HepG2 (cell line): Measurements from ENCODE around the gene FAM184B. TPM values are rescaled to one million over a fixed set of nuclear protein-coding genes. Genes with fewer than 3 reads are reported as not detected.
A peak's percentile ranks its signal among the peaks of the same experiment; 100 is the strongest.

Experiments
- ATAC-seq: fragments of 200-7000 bp; cut with Tn5 transposase; 3 replicates; pipeline ENCODE4 v1.9.1; 2020; ENCODE audit warnings: mild to moderate bottlenecking, moderate library complexity
- BruUV-seq: library from RNA; stranded (reverse); fragments of 400-500 nt; replicated peaks from 2 replicates; lab custom pipeline; 2021; lab: Mats Ljungman, UMichigan
- CTCF ChIA-PET: fragments of 300-600 bp; formaldehyde crosslinking; extraction: SDS; loops from one replicate; lab custom pipeline; 2021; ENCODE audit warnings: low total read pairs, inconsistent platforms, low intra/inter-chr PET ratio; lab: Yijun Ruan, JAX
- POLR2A ChIA-PET: fragments of 350-600 bp; sonication (Branson Sonifier 250); formaldehyde crosslinking; loops from one replicate; lab custom pipeline; 2020; ENCODE audit warnings: antibody characterized with exemption, inconsistent platforms; lab: Yijun Ruan, JAX
- DNase-seq: peaks from one replicate; pipeline ENCODE4 v3.0.0-alpha.2; 2015; ENCODE audit warnings: low spot score
- FAIRE-seq: peaks from 3 replicates; lab custom pipeline; 2011; peaks lifted over from hg19 to GRCh38; lab: Jason Lieb, UNC
- H2AFZ ChIP-seq: one replicate; pipeline ENCODE4 v1.6.1; 2011; ENCODE audit warnings: low read length, inconsistent platforms
- H3K27ac ChIP-seq: fragments of 300-600 bp; 3 replicates; pipeline ENCODE4 v1.8.0; 2011; ENCODE audit warnings: mixed run types, mild to moderate bottlenecking, mixed read lengths, low read length, inconsistent platforms; ENCODE audit not compliant: insufficient read depth; ENCODE audit errors: extremely low read length
- H3K27me3 ChIP-seq, 2 experiments: fragments of 200-600 bp in 1 of 2; 2 replicates in 1 of 2; 3 replicates in 1 of 2; pipeline versions ENCODE4 v1.6.0 to v1.8.0; 2011; ENCODE audit warnings: low read length in 2 of 2, mild to moderate bottlenecking in 2 of 2, moderate library complexity in 2 of 2, inconsistent platforms in 1 of 2; ENCODE audit not compliant: insufficient read depth in 2 of 2, control insufficient read depth in 1 of 2
- H3K36me3 ChIP-seq, 2 experiments: fragments of 200-600 bp in 1 of 2; replicated peaks in 1 of 2; 2 replicates in 1 of 2; 3 replicates in 1 of 2; pipeline versions ENCODE4 v1.5.1 to v1.8.0; 2011; ENCODE audit warnings: low read length in 2 of 2, inconsistent platforms in 1 of 2; ENCODE audit not compliant: insufficient read depth in 2 of 2, control insufficient read depth in 1 of 2
- H3K4me1 ChIP-seq: 2 replicates; pipeline ENCODE4 v1.5.1; 2012; ENCODE audit warnings: low read length, inconsistent platforms; ENCODE audit not compliant: insufficient read depth
- H3K4me2 ChIP-seq: 2 replicates; pipeline ENCODE4 v1.6.0; 2011; ENCODE audit warnings: low read depth, low read length, inconsistent platforms
- H3K4me3 ChIP-seq, 3 experiments: fragments of 200-600 bp in 1 of 3; sonication (generic), shearing (Covaris generic) in 1 of 3; replicated peaks in 1 of 3; 2 replicates each; pipeline ENCODE4 v1.5.1; 2011 to 2016; ENCODE audit warnings: low read length in 3 of 3, inconsistent platforms in 2 of 3, low read depth in 2 of 3, mild to moderate bottlenecking in 2 of 3, control low read depth in 1 of 3, mixed read lengths in 1 of 3; ENCODE audit not compliant: insufficient read depth in 1 of 3
- H3K79me2 ChIP-seq: one replicate; pipeline ENCODE4 v1.6.1; 2011; ENCODE audit warnings: low read length, inconsistent platforms; ENCODE audit not compliant: insufficient read depth
- H3K9ac ChIP-seq: 2 replicates; pipeline ENCODE4 v1.6.0; 2011; ENCODE audit warnings: mild to moderate bottlenecking, low read depth, low read length, inconsistent platforms; ENCODE audit not compliant: insufficient read depth
- H3K9me3 ChIP-seq: 2 replicates; pipeline ENCODE4 v1.5.1; 2012; ENCODE audit warnings: mild to moderate bottlenecking, low read length
- H4K20me1 ChIP-seq: 2 replicates; pipeline ENCODE4 v1.6.0; 2011; ENCODE audit warnings: inconsistent platforms, mild to moderate bottlenecking, low read length, moderate library complexity; ENCODE audit not compliant: insufficient read depth
- EED ChIP-seq: sonication (generic); formaldehyde crosslinking; IDR thresholded peaks from 2 replicates; pipeline ENCODE4 v1.5.0; 2020; ENCODE audit warnings: mild to moderate bottlenecking, missing genetic modification reagents
- FOXO1 ChIP-seq: sonication (generic); formaldehyde crosslinking; IDR thresholded peaks from 2 replicates; pipeline ENCODE4 v1.4.0; 2020; ENCODE audit warnings: missing genetic modification reagents
- MAX ChIP-seq: IDR thresholded peaks from 2 replicates; pipeline ENCODE4 v1.6.1; 2012; ENCODE audit warnings: inconsistent platforms
- MYC ChIP-seq: sonication (generic); formaldehyde crosslinking; IDR thresholded peaks from 2 replicates; pipeline ENCODE4 v1.9.0; 2021; ENCODE audit warnings: missing genetic modification reagents, borderline replicate concordance
- NCOA2 ChIP-seq: sonication (generic); formaldehyde crosslinking; IDR thresholded peaks from 2 replicates; pipeline ENCODE4 v1.8.0; 2022; ENCODE audit warnings: inconsistent platforms
- SALL1 ChIP-seq: sonication (generic); formaldehyde crosslinking; IDR thresholded peaks from 2 replicates; pipeline ENCODE4 v1.8.0; 2022; ENCODE audit warnings: mild to moderate bottlenecking, missing genetic modification reagents
- SIX1 ChIP-seq: sonication (generic); formaldehyde crosslinking; IDR thresholded peaks from 2 replicates; pipeline ENCODE4 v1.4.0; 2020; ENCODE audit warnings: missing genetic modification reagents, borderline replicate concordance
- SMARCE1 ChIP-seq: fragments of 450-650 bp; IDR thresholded peaks from 2 replicates; pipeline ENCODE4 v1.6.1; 2017; ENCODE audit warnings: borderline replicate concordance
- TFDP1 ChIP-seq: IDR thresholded peaks from 2 replicates; pipeline ENCODE4 v1.6.1; 2016; ENCODE audit warnings: missing compliant biosample characterization, missing genetic modification reagents, borderline replicate concordance
- ZHX2 ChIP-seq, 2 experiments: sonication (generic) in 1 of 2; formaldehyde crosslinking in 1 of 2; IDR thresholded peaks; 2 replicates each; pipeline versions ENCODE4 v1.6.1 to v1.9.0; 2014 to 2022; ENCODE audit warnings: antibody characterized with exemption in 1 of 2, borderline replicate concordance in 1 of 2, inconsistent platforms in 1 of 2, low read depth in 1 of 2, missing genetic modification reagents in 1 of 2
- ZNF292 ChIP-seq: sonication (generic); formaldehyde crosslinking; IDR thresholded peaks from 2 replicates; pipeline ENCODE4 v1.8.1; 2022; ENCODE audit warnings: mild to moderate bottlenecking, low read depth, missing genetic modification reagents, borderline replicate concordance
- ZNF382 ChIP-seq: sonication (generic); formaldehyde crosslinking; IDR thresholded peaks from 2 replicates; pipeline ENCODE4 v1.5.0; 2020; ENCODE audit warnings: missing genetic modification reagents, mild to moderate bottlenecking, borderline replicate concordance
- ZNF816 ChIP-seq: sonication (generic); formaldehyde crosslinking; IDR thresholded peaks from 2 replicates; pipeline ENCODE4 v1.8.0; 2022; ENCODE audit warnings: missing genetic modification reagents, mild to moderate bottlenecking, borderline replicate concordance
- ZSCAN22 ChIP-seq: sonication (generic); formaldehyde crosslinking; IDR thresholded peaks from 2 replicates; pipeline ENCODE4 v1.4.0; 2020; ENCODE audit warnings: mild to moderate bottlenecking, missing genetic modification reagents
- WGBS: methylation state at CpG from one replicate; pipeline ENCODE4 v1.1.6; 2017; ENCODE audit warnings: low lambda C conversion rate; 5-methylcytosine and 5-hydroxymethylcytosine counted together
- in situ Hi-C: cut with HindIII; loops from 2 replicates; pipeline ENCODE4 v1.10.0; 2017; ENCODE audit warnings: low pct_unique_long_range_greater_than_20kb; ENCODE audit not compliant: extremely low pct_ligation_motif_present
- intact Hi-C: fragments of 100-400 bp; cut with micrococcal nuclease; formaldehyde crosslinking; loops from one replicate; pipeline ENCODE4 v1.10.0; 2022; ENCODE audit not compliant: unreplicated experiment
- polyA plus RNA-seq, 8 experiments: library from polyadenylated mRNA; depleted of rRNA in 3 of 8; stranded (reverse) in 7 of 8; unstranded in 1 of 8; fragments of >200 nt; fragmentation: Illumina TruSeq in 4 of 8; extraction: Trizol in 4 of 8; gene quantifications; 2 replicates each; pipeline versions ENCODE4 v1.2.1 to v1.2.3, GENCODE V29; 2011 to 2016; ENCODE audit warnings: low read depth in 4 of 8, missing spikeins in 1 of 8, mixed read lengths in 1 of 8; ENCODE audit not compliant: insufficient read depth in 1 of 8
- total RNA-seq, 5 experiments: library from RNA; depleted of rRNA; stranded (reverse); fragments of >200 nt; fragmentation: Illumina TruSeq; extraction: Trizol; gene quantifications; 2 replicates each; pipeline ENCODE4 v1.2.3, GENCODE V29; 2016; ENCODE audit warnings: low read depth in 1 of 5

The FAM184B gene
- total and polyA plus RNA-seq, 2 of the 13 experiments (the other 11 are each of a cell fraction or from before 2014, with no cell fraction given), result not detected

- FAIRE-seq (no peak), DNase-seq (no peak), ATAC-seq (peak; percentile 89)
- Histone ChIP-seq H3K4me2 (peak overlapping the region; percentile 60), H2AFZ (no peak overlapping the region), H3K36me3 (no peaks in the 10 kb centered on the region), H3K27ac (no peak overlapping the region), H4K20me1 (no peaks in the 10 kb centered on the region), H3K4me1 (peaks cover 12% of the 10 kb centered on the region; the same call in 1 of the 2 replicates), H3K9ac (no peak overlapping the region), H3K27me3 (peaks cover 0 to 16% of the 10 kb centered on the region in 2 experiments; a peak in 3 of 5 replicates), H3K79me2 (no peaks in the 10 kb centered on the region), H3K9me3 (no peaks in the 10 kb centered on the region), H3K4me3 (peak overlapping the region in 1 of 3 experiments; percentile 49; a peak in 2 of 6 replicates)
- CTCF ChIA-PET, result no interaction called here
- no TSS peak for BruUV-seq
- intact Hi-C loops, result no loop called here
- in situ Hi-C loops, result no loop called here
- POLR2A ChIA-PET, result no interaction called here
- 36% methylated on average over 26 of the region's 36 CpGs for WGBS
- no peak for TF ChIP-seq SMARCE1
- TF ChIP-seq ZNF292 (CRISPR knock-in tag), result 0 out of 2 replicates have a peak, but pooled peaks have one; percentile 17
- no peak for TF ChIP-seq TFDP1 (CRISPR knock-in tag)
- TF ChIP-seq ZNF382 (CRISPR knock-in tag), result no peak
- 0 out of 2 replicates have a peak, but pooled peaks have one; percentile 48 for TF ChIP-seq EED (CRISPR knock-in tag)
- TF ChIP-seq ZNF816 (CRISPR knock-in tag), result no peak
- TF ChIP-seq SALL1, result 0 out of 2 replicates have a peak, but pooled peaks have one; percentile 11
- TF ChIP-seq SIX1 (CRISPR knock-in tag), result no peak
- TF ChIP-seq FOXO1 (CRISPR knock-in tag), result no peak
- TF ChIP-seq MYC, result no peak
- no peak for TF ChIP-seq ZHX2 (IDR thresholded peaks at IDR 0.05; ENCODE audit: low read depth)
- no peak for TF ChIP-seq ZHX2 (CRISPR knock-in tag; IDR thresholded peaks at IDR 0.05; ENCODE audit: borderline replicate concordance)
- TF ChIP-seq MAX, result 0 out of 2 replicates have a peak, but pooled peaks have one; percentile 39
- peak; percentile 71 for TF ChIP-seq ZSCAN22 (CRISPR knock-in tag)
- no peak for TF ChIP-seq NCOA2 (CRISPR knock-in tag)
Observed at GRCh38 chr4:17708992-17709762, 72.2 kb downstream of the FAM184B start.
